Ishikawa (cell line): Measurements from ENCODE around the gene BMP6.

Source experiments
- CEBPB ChIP-seq: IDR thresholded peaks from 2 replicates; pipeline ENCODE4 v1.6.1; 2012
- CREB1 ChIP-seq: IDR thresholded peaks from 2 replicates; pipeline ENCODE4 v1.6.1; 2012; ENCODE audit warnings: low read depth
- EGR1 ChIP-seq: IDR thresholded peaks from 2 replicates; pipeline ENCODE4 v1.6.1; 2012
- EP300 ChIP-seq: IDR thresholded peaks from 2 replicates; pipeline ENCODE4 v1.6.1; 2012; ENCODE audit warnings: borderline replicate concordance
- FOXM1 ChIP-seq: IDR thresholded peaks from 2 replicates; pipeline ENCODE4 v1.6.1; 2012; ENCODE audit warnings: low read depth, borderline replicate concordance
- MAX ChIP-seq: IDR thresholded peaks from 2 replicates; pipeline ENCODE4 v1.6.1; 2012
- RAD21 ChIP-seq: IDR thresholded peaks from 2 replicates; pipeline ENCODE4 v1.6.1; 2012; ENCODE audit warnings: low read depth
- REST ChIP-seq: IDR thresholded peaks from 2 replicates; pipeline ENCODE4 v1.6.1; 2012; ENCODE audit warnings: low read depth, mild to moderate bottlenecking
- TAF1 ChIP-seq: IDR thresholded peaks from 2 replicates; pipeline ENCODE4 v1.6.1; 2012; ENCODE audit warnings: low read depth, mild to moderate bottlenecking
- TCF12 ChIP-seq: IDR thresholded peaks from 2 replicates; pipeline ENCODE4 v1.6.1; 2012; ENCODE audit warnings: low read depth
- USF1 ChIP-seq: IDR thresholded peaks from 2 replicates; pipeline ENCODE4 v1.6.1; 2012
- YY1 ChIP-seq: IDR thresholded peaks from 2 replicates; pipeline ENCODE4 v1.6.1; 2012; ENCODE audit warnings: low read depth
- ZBTB7A ChIP-seq: IDR thresholded peaks from 2 replicates; pipeline ENCODE4 v1.6.1; 2012; ENCODE audit warnings: low read depth

GRCh38 chr6:7922596-7922995, 196.7 kb downstream of the BMP6 start:
- TF ChIP-seq YY1, result no peak
- no peak for TF ChIP-seq USF1
- TF ChIP-seq RAD21, result no peak
- TF ChIP-seq EGR1, result no peak
- TF ChIP-seq MAX, result no peak
- TF ChIP-seq EP300, result no peak
- no peak for TF ChIP-seq CREB1
- TF ChIP-seq REST, result no peak
- TF ChIP-seq CEBPB, result no peak
- TF ChIP-seq ZBTB7A, result no peak
- no peak for TF ChIP-seq TCF12
- TF ChIP-seq TAF1, result no peak
- TF ChIP-seq FOXM1, result no peak
